GM23338 (cell line): ENCODE data around the gene CTNNA3.

ENCODE experiments used
- CTCF ChIP-seq, 2 experiments: fragments of 200-600 bp in 1 of 2; sonication (generic) in 1 of 2; conservative IDR thresholded peaks; 2 replicates each; pipeline versions ENCODE4 v1.5.1 to v1.6.1; 2016 to 2017; ENCODE audit warnings: antibody characterized with exemption in 2 of 2, low read depth in 2 of 2, mild to moderate bottlenecking in 2 of 2, moderate library complexity in 1 of 2
- JUNB ChIP-seq: IDR thresholded peaks from one replicate; pipeline ENCODE4 v1.6.1; 2016; ENCODE audit warnings: antibody characterized with exemption; ENCODE audit not compliant: unreplicated experiment
- POLR2AphosphoS5 ChIP-seq: IDR thresholded peaks from 2 replicates; pipeline ENCODE4 v1.6.1; 2016; ENCODE audit warnings: antibody characterized with exemption, low read depth
- REST ChIP-seq: IDR thresholded peaks from one replicate; pipeline ENCODE4 v1.6.1; 2018; ENCODE audit warnings: antibody characterized with exemption; ENCODE audit not compliant: unreplicated experiment

GRCh38 chr10:67725567-67725966 lies 29.6 kb upstream of the CTNNA3 start:
- no peak for TF ChIP-seq CTCF (conservative IDR thresholded peaks at IDR 0.05; ENCODE audit: low read depth in 2 of 2)
- no peak for TF ChIP-seq POLR2AphosphoS5
- TF ChIP-seq REST = no peak
- no peak for TF ChIP-seq JUNB
